LHCN-M2 (cell line): Measurements from ENCODE around the gene ERC1. TPM values are rescaled to one million over a fixed set of nuclear protein-coding genes. Genes with fewer than 3 reads are reported as not detected.
"Not testable (repeated sequence)": the region's sequence is repeated elsewhere in the genome, so short reads cannot be mapped to it uniquely, and the experiment has no call there.

Experiments
- DNase-seq: peaks from one replicate; pipeline ENCODE4 v3.0.0-alpha.2; 2012; ENCODE audit warnings: low read depth
- total RNA-seq: library from RNA; depleted of rRNA; stranded (reverse); fragments of >200 nt; gene quantifications from 2 replicates; pipeline ENCODE4 v1.2.3, GENCODE V29; 2014

The ERC1 gene
- total RNA-seq, 1 experiment from 2014 or later, result 19.3 TPM

GRCh38 chr12:1350055-1350933 lies 359.3 kb downstream of the ERC1 start:
- DNase-seq, result peak; percentile 93

GRCh38 chr12:1350934-1351240 lies 359.9 kb downstream of the ERC1 start:
- DNase-seq, result peak; percentile 51

GRCh38 chr12:1351926-1352325 lies 360.9 kb downstream of the ERC1 start:
- peak; percentile 61 for DNase-seq

DNA sequence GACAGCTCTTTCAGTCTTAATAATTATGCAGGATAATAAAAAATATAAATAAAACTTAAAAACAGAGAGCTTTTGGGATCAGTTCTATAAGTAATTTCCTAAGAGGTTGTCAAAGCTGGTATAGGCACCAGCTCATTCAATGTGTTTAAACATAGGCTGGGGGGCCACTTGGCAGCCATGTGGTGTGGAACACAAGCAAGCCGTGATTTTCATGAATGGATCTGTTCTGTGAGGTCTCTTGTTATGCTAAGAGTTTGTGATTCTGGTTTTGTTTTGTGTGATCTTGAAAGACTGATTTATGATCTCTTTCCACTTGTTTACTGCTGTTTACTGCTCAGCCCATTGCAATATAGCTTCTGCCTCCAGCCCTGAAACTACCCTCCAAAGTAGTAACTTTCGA lies 362.4 kb downstream of the ERC1 start:
- DNase-seq, result no peak

DNA sequence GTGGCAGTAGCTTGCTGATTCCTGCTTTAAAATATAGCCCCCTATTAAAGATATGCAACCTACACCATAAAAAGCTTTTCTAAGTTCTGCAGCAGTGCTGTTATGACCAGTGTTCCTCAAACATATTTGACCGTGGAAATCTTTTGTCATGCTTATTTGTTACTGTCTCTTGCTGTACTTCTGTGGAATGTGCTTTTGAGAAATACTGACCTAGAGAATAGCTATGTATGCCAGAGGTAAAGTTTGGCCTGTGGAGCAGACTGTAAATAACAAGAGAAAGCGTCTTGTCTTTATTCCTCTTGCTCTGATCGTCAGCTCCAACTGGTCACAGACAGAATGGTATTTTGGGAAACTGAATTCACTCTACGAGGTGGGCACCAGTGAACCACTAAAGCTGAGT lies 364.4 kb downstream of the ERC1 start:
- peak; percentile 19 for DNase-seq

DNA sequence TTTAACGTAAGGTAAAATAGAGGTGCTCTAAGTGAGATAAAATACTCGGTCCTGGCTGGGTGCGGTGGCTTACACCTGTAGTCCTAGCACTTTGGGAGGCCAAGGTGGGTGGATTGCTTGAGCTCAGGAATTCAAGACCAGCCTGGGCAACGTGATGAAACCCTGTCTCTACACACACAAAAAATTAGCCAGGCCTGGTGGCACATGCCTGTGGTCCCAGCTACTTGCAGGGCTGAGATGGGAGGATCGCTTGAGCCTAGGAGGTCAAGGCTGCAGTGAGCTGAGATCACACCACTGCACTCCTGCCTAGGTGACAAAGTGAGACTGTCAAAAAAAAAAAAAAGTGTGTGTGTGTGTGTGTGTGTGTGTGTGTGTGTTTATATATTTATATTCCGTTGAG lies 364.8 kb downstream of the ERC1 start:
- not testable (repeated sequence) for DNase-seq

- DNase-seq, result no peak
Observed at GRCh38 chr12:1356285-1356684, 365.3 kb downstream of the ERC1 start.

GRCh38 chr12:1357171-1357570 lies 366.1 kb downstream of the ERC1 start:
- peak; percentile 80 for DNase-seq

- DNase-seq, result no peak
Observed at GRCh38 chr12:1357711-1358110, 366.7 kb downstream of the ERC1 start.

GRCh38 chr12:1360441-1361210 lies 369.6 kb downstream of the ERC1 start:
- peak; percentile 77 for DNase-seq

- DNase-seq, result no peak
Observed at GRCh38 chr12:1362143-1362662, 371.2 kb downstream of the ERC1 start.

DNA sequence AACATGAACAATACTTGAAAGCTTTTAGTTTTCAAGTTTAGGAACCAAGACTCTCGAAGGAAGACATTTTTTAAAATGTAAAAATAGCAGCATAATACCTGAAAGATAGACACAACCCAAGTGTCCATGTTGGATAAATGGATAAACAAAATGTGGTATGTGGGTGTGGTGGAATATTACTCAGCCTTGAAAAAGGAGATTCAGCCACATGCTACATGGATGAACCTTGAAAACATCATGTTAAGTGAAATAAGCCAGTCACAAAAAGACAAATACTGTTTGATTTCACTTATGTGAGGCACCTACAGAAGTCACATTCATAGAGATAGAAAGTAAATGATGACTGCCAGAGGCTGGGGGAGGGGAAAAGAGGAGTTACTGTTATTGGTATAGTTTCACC lies 374.7 kb downstream of the ERC1 start:
- no peak for DNase-seq

DNA sequence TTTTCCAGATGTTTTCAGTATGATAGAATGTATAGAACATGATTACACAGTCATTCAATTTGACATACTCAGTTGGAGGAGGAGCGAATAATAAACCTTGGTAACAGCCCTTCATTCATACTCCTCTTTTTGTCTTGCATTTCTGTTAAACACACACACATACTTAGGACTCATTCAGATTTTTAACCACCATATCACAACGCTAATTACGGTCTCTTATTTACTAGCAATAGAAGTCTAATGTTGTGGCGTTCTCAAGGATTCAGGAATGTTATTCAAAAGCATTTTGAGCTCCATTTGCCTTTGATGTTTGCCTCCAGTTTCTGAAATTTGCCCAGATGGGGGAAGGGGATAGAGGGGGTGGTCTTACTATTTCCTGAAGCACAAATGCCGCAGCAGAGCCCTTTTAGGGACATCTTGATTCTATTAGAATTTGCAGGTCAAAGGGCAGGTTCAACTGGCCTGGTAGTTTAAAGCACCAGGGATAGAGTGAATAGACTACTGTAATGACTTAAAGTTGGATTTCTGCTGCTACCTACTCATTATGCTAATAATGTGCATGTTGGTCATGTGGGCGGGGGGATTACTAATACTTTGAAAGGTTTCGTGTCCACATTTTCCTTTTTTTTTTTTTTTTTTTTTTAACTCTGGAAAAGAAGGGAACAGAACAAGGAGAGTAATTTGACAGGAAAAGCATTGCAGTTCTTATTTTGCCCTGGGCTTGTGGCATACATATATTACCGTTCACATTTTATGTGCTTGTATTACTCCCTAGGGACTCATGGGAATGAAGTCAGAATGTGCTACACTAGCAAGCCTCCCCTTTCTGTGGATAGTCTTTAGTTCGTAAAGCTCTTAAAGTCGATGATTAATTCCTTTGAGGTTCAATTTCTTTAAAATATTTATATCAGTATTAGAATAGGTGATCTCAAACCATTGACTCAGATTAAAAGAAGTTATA lies 376.6 kb downstream of the ERC1 start:
- DNase-seq, result no peak

DNA sequence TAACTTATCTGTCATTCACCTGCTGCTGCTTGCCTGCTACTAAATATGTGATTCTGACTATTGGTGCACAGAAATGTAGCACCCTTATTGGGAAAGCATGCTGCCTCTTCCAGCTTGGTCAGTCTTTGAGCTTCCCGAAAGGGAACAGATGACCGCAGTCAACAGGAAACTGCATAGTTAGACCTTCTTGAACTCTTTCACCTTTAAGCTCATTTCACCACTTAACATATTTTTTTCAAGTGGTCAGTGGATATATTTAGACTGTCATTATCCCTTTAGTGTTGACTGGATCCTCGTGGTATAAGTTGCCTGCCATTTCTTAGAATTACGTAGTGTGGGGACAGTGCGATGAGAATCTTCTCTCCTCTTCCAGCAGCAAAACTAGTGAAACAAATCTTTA lies 378.4 kb downstream of the ERC1 start:
- no peak for DNase-seq

DNA sequence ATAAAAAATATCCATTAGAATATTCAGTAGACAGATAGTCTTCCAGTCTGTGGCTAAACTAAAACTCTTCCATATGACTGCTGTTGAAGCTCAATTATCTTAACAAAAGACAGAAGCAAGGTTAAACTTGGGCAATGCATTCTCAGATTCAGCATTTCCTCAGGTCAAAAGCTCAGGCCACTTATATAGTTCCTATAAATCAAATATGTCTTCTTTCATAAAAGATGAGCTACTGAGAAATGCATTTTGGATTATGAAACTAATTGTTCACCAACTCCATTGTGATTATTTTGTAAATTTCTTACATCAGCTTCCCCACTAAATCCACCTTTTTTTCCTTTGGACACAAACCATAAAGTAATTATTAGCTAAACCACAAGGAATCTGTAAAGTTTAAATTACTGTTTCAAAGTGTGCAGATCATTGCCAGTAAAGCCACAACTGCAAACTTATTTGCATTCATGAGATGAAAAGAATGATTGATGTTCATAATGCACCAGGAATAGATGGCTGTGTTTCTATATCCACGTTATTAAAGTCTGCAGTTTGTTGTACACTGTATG lies 379.0 kb downstream of the ERC1 start:
- DNase-seq, result no peak

- DNase-seq, result no peak
Observed at GRCh38 chr12:1373901-1374735, 383.1 kb downstream of the ERC1 start.

GRCh38 chr12:1375323-1375722 lies 384.3 kb downstream of the ERC1 start:
- no peak for DNase-seq

GRCh38 chr12:1377117-1377516 lies 386.1 kb downstream of the ERC1 start:
- no peak for DNase-seq

DNA sequence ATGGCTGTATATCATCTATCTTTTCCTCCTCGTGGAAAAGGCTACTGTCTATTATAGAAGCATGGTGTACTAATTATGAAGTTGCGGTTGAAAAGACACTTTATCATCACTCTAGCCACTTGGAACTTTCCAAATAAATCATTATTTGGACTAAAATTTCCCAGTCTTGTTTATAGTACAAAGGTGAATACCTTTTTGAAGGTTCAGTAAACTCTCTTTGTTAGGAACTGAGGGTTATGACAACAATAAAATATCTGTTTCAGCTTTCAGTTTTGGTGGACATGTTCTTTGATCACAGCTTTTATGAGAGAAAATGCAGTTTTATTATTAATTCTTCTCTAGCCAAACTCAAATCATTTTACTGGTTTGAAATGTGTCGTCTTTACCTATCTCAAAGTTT lies 386.7 kb downstream of the ERC1 start:
- no peak for DNase-seq

GRCh38 chr12:1380171-1380851 lies 389.3 kb downstream of the ERC1 start:
- DNase-seq, result no peak
